Right lobe of liver (tissue), 6 donors: ENCODE measurements around the gene EEF1AKMT3. TPM values are rescaled to one million over a fixed set of nuclear protein-coding genes. Genes with fewer than 3 reads are reported as not detected.

ENCODE experiments used
- ATAC-seq, 4 donors: fragments of 200-7000 bp; cut with Tn5 transposase; one replicate each; pipeline ENCODE4 v1.9.1; 2020; ENCODE audit warnings: mild to moderate bottlenecking in 4 of 4, moderate library complexity in 4 of 4
- DNase-seq, 3 donors: peaks; one replicate each; pipeline ENCODE4 v3.0.0-alpha.2; 2020
- H3K27ac ChIP-seq, 3 donors: fragments of 200-600 bp; one replicate each; pipeline ENCODE4 v1.8.0; 2022
- H3K27me3 ChIP-seq, 2 donors: fragments of 200-600 bp; one replicate each; pipeline ENCODE4 v1.8.0; 2022
- H3K36me3 ChIP-seq, 4 donors: fragments of 200-600 bp; sonication (generic) in 1 of 4; one replicate each; pipeline versions ENCODE4 v1.5.1 to v1.8.0; 2017 to 2022; ENCODE audit warnings: control low read depth in 1 of 4
- H3K4me1 ChIP-seq, 4 donors: fragments of 200-600 bp; sonication (generic) in 1 of 4; one replicate each; pipeline versions ENCODE4 v1.5.1 to v1.8.0; 2017 to 2022; ENCODE audit warnings: control low read depth in 1 of 4
- H3K4me3 ChIP-seq, 3 donors: fragments of 200-600 bp; one replicate each; pipeline ENCODE4 v1.8.0; 2022
- H3K9me3 ChIP-seq, 4 donors: fragments of 200-600 bp; sonication (generic) in 1 of 4; one replicate each; pipeline versions ENCODE4 v1.5.1 to v1.8.0; 2017 to 2022; ENCODE audit warnings: control low read depth in 1 of 4
- POLR2A ChIP-seq: fragments of 450-650 bp; IDR thresholded peaks from one replicate; pipeline ENCODE4 v1.6.1; 2017; ENCODE audit warnings: antibody characterized with exemption, mild to moderate bottlenecking
- WGBS: methylation state at CpG from one replicate; pipeline ENCODE4 v1.1.6; 2018; ENCODE audit warnings: low coverage, low lambda C conversion rate; ENCODE audit not compliant: insufficient coverage; ENCODE audit errors: missing lambda C conversion rate; 5-methylcytosine and 5-hydroxymethylcytosine counted together
- intact Hi-C, 2 donors: fragments of 100-400 bp; cut with DNase I; formaldehyde crosslinking; loops; one replicate each; pipeline versions ENCODE4 v1.11.2 to v1.14.1; 2022
- total RNA-seq, 6 experiments: library from RNA; depleted of rRNA in 2 of 6; stranded (reverse); fragments of >200 nt in 2 of 6; fragmentation: NEBNext Ultra II Directional in 3 of 6; extraction: Animal tissue kit (Norgen Biotek cat#: 25700) in 3 of 6; gene quantifications; one replicate each; pipeline versions ENCODE4 v1.1.0 to v1.2.4, GENCODE V29; 2016 to 2023
- TF ChIP-seq, protein P1 (sequence below), 4 donors: fragments of 200-600 bp in 3 of 4; fragments of 450-650 bp in 1 of 4; IDR thresholded peaks; one replicate each; pipeline versions ENCODE4 v1.5.1 to v1.8.0; 2016 to 2022; ENCODE audit warnings: antibody characterized with exemption in 4 of 4, mild to moderate bottlenecking in 2 of 4
- donor health status: DM: no; HTN: yes; CAD: no.
- donor health status: DM: no; HTN: no; CAD: no.
- donor health status: DM: no; HTN: no; CAD: no.
- donor health status: DM: no; HTN: yes; CAD: no.
- donor health status: DM: no; HTN: yes; CAD: no.

EEF1AKMT3 gene
- total RNA-seq, 6 experiments from 2014 or later, result 3.2 to 5.5 (median 3.7) TPM

DNA sequence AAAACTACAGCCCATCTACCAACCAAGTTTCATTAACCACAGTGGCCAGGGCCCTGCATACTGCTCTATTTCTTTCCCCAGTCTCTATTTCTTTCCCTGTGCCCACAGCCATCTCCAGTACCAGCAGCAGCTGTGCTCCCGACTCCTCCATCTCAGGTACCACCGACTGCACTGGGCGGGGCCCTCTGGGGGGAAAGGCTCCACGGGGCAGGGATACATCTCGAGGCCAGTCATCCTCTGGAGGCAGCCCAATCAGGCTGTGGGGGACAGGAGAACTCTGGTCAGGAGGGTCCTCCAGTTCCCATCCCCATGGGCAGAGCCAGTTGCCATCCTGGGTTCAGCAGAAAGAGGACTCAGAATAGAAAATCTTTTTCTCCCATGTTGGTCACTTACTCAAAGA is 23.4 kb upstream of the EEF1AKMT3 start:
- Histone ChIP-seq H3K9me3 (no peaks in the 10 kb centered on the region), H3K36me3 (peaks cover 0 to 25% (median 13%) of the 10 kb centered on the region in 4 donors), H3K27me3 (no peaks in the 10 kb centered on the region), H3K4me1 (peaks cover 0 to 12% (median 3%) of the 10 kb centered on the region in 4 donors), H3K4me3 (no peak overlapping the region), H3K27ac (no peak overlapping the region)
- WGBS, result 100% methylated on average over 5 of the region's 5 CpGs
- TF ChIP-seq, protein P1, sequence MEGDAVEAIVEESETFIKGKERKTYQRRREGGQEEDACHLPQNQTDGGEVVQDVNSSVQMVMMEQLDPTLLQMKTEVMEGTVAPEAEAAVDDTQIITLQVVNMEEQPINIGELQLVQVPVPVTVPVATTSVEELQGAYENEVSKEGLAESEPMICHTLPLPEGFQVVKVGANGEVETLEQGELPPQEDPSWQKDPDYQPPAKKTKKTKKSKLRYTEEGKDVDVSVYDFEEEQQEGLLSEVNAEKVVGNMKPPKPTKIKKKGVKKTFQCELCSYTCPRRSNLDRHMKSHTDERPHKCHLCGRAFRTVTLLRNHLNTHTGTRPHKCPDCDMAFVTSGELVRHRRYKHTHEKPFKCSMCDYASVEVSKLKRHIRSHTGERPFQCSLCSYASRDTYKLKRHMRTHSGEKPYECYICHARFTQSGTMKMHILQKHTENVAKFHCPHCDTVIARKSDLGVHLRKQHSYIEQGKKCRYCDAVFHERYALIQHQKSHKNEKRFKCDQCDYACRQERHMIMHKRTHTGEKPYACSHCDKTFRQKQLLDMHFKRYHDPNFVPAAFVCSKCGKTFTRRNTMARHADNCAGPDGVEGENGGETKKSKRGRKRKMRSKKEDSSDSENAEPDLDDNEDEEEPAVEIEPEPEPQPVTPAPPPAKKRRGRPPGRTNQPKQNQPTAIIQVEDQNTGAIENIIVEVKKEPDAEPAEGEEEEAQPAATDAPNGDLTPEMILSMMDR (IDR thresholded peaks at IDR 0.05), result no peak
- no peak for TF ChIP-seq POLR2A
- no peak for DNase-seq
- intact Hi-C loops, result no loop called here
- no peak for ATAC-seq

DNA sequence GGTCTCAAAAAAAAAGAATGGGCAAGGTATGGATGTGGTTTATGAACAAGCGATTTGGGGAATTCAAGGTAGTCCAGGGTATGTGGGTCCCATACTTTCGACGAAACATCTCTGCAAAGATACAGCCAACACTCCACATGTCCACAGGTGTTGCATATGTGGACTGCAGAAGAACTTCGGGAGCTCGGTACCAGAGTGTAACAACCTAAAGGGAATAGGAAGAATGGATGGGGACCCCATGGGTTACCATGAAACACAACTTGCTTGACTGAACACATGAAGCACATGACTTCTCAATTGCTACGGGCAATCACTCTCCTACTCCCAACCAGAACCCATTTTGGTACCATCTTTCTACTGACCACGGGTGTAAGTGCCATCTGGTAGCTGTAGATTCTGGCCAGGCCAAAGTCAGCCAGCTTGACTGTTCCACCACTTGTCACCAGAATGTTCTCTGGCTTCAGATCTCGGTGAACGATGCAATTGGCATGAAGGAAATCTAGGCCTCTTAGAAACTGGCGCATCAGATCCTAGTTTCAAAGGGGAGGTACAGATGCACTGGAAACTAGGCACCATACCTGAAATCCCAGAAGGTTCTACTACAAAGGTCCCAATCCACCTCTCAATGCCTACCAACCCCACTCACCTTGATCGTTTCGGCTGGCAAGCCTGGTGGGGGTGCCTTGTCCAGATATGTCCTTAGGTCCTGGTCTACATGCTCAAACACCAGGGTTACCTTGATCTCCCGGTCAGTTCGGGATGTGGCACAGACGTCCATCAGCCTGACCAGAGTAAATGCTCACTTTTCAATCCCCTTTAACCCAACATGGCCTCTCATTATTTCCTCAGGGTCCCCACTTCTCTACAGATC is 21.6 kb upstream of the EEF1AKMT3 start:
- no peaks in the 10 kb centered on the region for H3K27me3 ChIP-seq
- H3K27ac ChIP-seq, result no peak overlapping the region
- intact Hi-C loops, result no loop called here
- 92% methylated on average over 8 of the region's 15 CpGs for WGBS
- DNase-seq (no peak), ATAC-seq (no peak)
- H3K9me3 ChIP-seq, result no peaks in the 10 kb centered on the region
- H3K36me3 ChIP-seq, result peaks cover 0 to 25% (median 13%) of the 10 kb centered on the region in 4 donors
- peaks cover 0 to 10% (median 3%) of the 10 kb centered on the region in 4 donors for H3K4me1 ChIP-seq
- TF ChIP-seq, protein P1 (IDR thresholded peaks at IDR 0.05), result no peak
- H3K4me3 ChIP-seq, result peak overlapping the region; percentile 72 to 92 (median 90)

GRCh38 chr12:57751432-57751787 is 21.0 kb upstream of the EEF1AKMT3 start:
- Histone ChIP-seq H3K27me3 (no peaks in the 10 kb centered on the region), H3K27ac (peak overlapping the region; percentile 47 to 92 (median 71)), H3K9me3 (no peaks in the 10 kb centered on the region), H3K4me1 (peaks cover 0 to 11% (median 3%) of the 10 kb centered on the region in 4 donors), H3K4me3 (peak overlapping the region; percentile 72 to 92 (median 90)), H3K36me3 (peaks cover 0 to 25% (median 13%) of the 10 kb centered on the region in 4 donors)
- no peak for ATAC-seq
- 21% methylated on average over 7 of the region's 8 CpGs for WGBS
- no peak for TF ChIP-seq POLR2A
- TF ChIP-seq, protein P1 (IDR thresholded peaks at IDR 0.05), result no peak
- no peak for DNase-seq
- intact Hi-C loops, result no loop called here

- H3K4me1 ChIP-seq, result peaks cover 0 to 15% (median 3%) of the 10 kb centered on the region in 4 donors
- H3K4me3 ChIP-seq, result peak within 1 kb of the TSS; percentile 72 to 92 (median 90)
- DNase-seq (peak; percentile 99 to 100 (median 99)), ATAC-seq (peak; percentile 86 to 91 (median 90))
- peaks cover 0 to 22% (median 10%) of the 10 kb centered on the region in 4 donors for H3K36me3 ChIP-seq
- 0% methylated on average over 16 of the region's 58 CpGs for WGBS
- peak within 1 kb of the TSS; percentile 47 to 92 (median 71) for H3K27ac ChIP-seq
- H3K27me3 ChIP-seq, result no peaks in the 10 kb centered on the region
- TF ChIP-seq, protein P1 (IDR thresholded peaks at IDR 0.05), result no peak
- peak; percentile 89 for TF ChIP-seq POLR2A
- intact Hi-C loops, result no loop called here
- H3K9me3 ChIP-seq, result no peaks in the 10 kb centered on the region
Observed at GRCh38 chr12:57751788-57752667, 20.4 kb upstream of the EEF1AKMT3 start, which contains the start of gene CDK4. Gene CDK4 (minus strand): TSS chr12:57752310. CDS start chr12:57751717, 593 bp downstream.
